HG02588 (cell line): Measurements from ENCODE around the gene SPIN2A.
"Not testable (repeated sequence)": the region's sequence is repeated elsewhere in the genome, so short reads cannot be mapped to it uniquely, and the experiment has no call there.

Experiments used
- ATAC-seq: cut with Tn5 transposase; IDR thresholded peaks from one replicate; pipeline ENCODE4 v1.9.1; 2021; ENCODE audit warnings: mild to moderate bottlenecking, moderate library complexity; ENCODE audit not compliant: unreplicated experiment

SPIN2A gene

GRCh38 chrX:57103489-57103888 is 33.7 kb downstream of the SPIN2A start:
- ATAC-seq: no peak

GRCh38 chrX:57102918-57103317 is 34.3 kb downstream of the SPIN2A start:
- ATAC-seq: not testable (repeated sequence)
